GM18520 (cell line): ENCODE results near the gene CYP2U1.

ENCODE experiments used
- ATAC-seq: cut with Tn5 transposase; IDR thresholded peaks from one replicate; pipeline ENCODE4 v1.9.1; 2021; ENCODE audit not compliant: unreplicated experiment

CYP2U1 gene

GRCh38 chr4:107978716-107979451, 47.5 kb downstream of the CYP2U1 start:
- no peak for ATAC-seq

GRCh38 chr4:107987916-107988762, 56.8 kb downstream of the CYP2U1 start:
- no peak for ATAC-seq

DNA sequence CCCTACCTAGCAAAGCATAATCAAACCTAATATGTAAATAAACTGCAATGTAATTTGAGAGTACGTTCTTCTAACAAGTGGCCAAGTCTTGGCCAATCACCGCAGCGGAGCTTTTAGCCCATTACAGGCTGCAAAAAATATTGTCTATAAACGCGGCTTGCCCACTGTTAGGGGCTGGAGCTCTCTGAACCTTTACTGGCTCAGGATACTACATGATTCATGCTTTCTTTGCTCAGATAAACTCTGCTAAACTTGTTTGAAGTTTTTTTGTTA, 57.4 kb downstream of the CYP2U1 start:
- no peak for ATAC-seq

- ATAC-seq: no peak
Observed at GRCh38 chr4:107989162-107989536, 57.8 kb downstream of the CYP2U1 start.

- peak; percentile 96 for ATAC-seq
Observed at GRCh38 chr4:107989537-107990386, 58.4 kb downstream of the CYP2U1 start, which contains the start of gene HADH. TSS of gene HADH (plus strand) at chr4:107989889. CDS start at chr4:107989933, 44 bp downstream.

DNA sequence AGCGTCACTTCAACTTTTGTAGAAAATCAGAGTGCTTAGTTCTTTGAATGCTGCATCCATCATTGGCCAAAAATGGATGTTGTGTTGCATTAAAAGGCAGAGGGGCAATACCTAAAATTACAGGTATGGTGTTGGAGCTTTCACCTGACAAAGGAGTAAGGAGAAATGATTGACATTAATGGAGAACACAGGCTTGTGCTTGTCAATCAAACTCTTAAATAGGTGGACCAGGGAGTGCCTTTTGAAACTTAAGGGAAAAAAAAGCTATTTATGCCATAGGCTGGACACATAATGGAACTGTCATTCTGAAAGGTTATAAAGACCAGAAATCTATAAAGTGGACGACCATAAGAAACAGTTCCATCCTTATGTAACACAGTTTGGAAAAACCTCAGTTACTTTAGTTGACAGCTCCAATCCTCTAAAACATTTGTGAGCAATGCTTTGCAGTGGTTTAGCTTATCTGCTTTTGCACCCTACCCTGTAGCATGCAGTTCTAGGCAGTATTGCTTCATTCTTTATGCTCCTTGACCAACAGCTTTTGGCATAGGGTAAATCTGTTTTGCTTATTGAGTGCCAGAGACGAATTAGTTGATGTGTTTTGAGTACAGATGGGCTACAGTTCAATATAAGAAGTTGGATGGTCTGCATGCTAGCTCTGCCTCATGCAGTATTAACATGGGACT, 60.7 kb downstream of the CYP2U1 start:
- no peak for ATAC-seq

DNA sequence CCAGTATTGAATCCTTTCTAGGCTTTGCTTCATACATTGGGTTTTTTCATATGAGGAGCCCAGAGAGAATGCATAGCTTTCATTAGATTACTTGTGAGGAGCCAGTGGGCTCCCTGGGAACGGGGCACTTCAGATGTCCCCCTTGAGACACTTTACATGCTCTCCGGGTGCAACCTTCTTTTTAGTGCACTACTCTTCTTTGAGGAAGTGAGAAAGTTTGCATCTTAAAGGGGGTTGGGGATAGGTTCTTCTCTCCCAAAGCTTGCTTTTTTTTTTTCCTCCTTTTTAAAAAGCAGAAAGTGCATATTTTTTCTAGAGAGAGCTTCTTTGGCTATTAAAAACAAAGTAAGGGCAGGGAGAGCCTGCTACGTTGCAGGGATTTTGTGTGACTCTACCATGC, 62.6 kb downstream of the CYP2U1 start:
- peak; percentile 18 for ATAC-seq

DNA sequence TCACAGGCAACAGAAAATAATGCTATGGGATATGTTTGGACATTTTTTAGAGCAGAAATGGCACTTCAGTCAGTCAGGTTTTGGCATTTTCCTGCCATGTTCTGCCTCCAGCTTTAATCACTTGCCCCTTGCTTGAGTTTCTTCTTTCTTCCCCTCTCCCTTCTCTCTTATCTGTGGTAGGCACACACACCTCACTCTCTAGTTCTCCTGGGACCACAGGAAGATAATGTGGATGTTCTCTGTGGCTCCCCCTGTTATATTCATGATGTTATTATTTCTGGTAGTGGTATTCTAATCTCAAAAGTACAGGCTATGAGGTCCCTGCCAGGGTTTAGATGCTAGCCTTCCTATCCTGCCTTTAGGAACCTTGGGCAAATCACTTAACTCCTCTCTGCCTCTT, 63.5 kb downstream of the CYP2U1 start:
- ATAC-seq: no peak

DNA sequence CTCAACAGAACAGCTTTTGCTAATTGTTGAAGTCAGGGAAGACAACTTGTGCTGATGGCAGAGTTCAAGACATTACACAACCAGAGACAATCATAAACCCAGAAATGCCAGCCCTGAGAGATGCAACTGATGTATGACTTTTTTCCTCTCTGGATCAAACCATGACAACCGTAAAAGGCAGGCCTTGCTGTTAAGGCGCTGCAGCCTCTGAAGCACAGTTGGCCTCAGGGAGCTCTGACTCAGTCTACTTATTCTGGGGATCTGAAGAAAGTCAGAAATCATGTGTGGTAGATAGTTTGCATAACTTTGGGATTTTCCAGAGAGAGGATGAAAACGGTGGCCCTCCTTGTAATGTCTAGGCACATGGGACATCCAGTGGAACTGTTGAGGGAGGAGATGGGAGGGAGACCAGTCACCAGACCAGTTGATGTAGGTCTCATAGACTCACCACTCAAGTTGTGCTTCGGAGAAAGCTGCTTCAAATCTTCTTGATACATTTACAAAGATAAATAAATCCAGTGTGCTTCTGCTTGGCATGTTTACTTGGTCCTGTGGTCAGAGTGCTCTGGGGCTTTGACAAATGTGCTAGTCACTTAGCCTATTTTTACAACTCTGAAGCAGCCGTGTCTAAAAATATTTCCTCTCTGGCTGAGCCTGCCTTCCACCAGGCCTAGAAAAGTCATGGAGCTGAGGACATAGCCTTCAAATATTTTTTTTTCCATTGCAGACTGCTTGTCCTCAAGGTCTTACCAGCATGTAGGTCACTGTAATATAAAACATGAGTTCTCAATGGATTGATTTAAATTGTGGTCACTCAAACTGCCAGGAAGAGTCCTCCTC, 65.8 kb downstream of the CYP2U1 start:
- no peak for ATAC-seq

GRCh38 chr4:107997794-107998193, 66.4 kb downstream of the CYP2U1 start:
- ATAC-seq: no peak

DNA sequence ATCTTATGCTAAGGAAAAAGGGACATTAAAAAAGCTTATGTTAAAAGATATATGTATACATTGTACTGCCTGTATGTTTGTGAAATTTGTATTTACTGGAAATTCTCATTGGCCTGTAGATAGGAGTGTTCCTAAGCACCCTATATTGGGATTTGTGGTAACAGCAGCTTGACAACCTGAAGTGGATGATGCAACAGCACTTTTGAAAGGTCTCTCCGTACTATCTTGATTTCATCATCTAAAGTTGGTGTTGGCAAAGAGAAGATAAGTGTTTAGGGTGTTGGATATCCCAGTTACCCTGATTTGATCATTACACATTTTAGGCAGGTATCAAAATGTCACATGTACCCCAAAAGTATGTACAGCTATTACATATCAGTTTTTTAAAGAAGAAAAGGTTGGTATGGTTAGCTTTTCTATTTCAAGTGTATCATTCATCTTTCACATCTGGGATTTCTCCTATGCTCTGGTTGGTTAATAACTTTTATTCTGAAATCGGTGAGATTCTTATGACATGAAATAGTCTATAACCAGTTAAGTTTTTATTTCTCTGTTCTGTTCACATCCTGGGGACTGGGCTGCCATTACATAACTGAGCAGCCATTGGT, 68.7 kb downstream of the CYP2U1 start:
- no peak for ATAC-seq

DNA sequence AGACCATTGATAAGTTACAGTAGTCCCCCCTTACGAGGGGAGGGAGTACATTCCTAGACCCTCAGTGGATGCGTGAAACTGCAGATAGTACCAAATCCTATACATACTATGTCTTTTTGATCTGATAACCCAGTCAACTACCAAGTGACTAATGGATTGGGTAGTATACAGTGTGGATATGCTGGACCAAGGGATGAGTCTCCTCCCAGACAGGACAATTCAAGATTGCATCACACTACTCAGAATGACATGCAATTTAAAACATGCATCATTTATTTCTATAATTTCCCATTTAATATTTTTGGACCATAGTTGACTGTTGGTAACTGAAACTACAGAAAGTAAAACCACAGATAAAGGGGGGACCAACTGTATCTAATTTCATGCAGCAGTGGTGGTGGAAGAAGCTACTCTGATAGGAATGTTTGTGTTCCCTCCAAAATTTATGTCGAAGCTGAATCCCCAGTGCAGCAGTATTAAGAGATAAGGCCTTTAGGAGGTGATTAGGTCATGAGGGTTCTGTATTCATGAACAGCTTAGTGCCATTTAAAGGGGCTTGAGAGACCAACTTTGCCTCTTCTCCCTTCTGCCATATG, 70.3 kb downstream of the CYP2U1 start:
- no peak for ATAC-seq
